Stimulated activated CD4-positive, alpha-beta T cell treated with anti-CD3 and anti-CD28 coated beads, Interleukin-12 subunit alpha, Interleukin-12 subunit beta, amount 100 ng/mL, for 48 hours (primary cell): ENCODE measurements around the gene WFDC12.

ENCODE experiments used
- DNase-seq, 3 donors: peaks; one replicate each; pipeline ENCODE4 v3.0.0-alpha.2; 2020; ENCODE audit warnings: low read depth in 2 of 3, low spot score in 1 of 3

WFDC12 gene

GRCh38 chr20:45115386-45115774 lies 8.9 kb downstream of the WFDC12 start:
- no peak for DNase-seq

GRCh38 chr20:45114465-45115385 lies 9.5 kb downstream of the WFDC12 start, which contains the start of gene WFDC5:
Gene WFDC5 (minus strand): TSS chr20:45115174. CDS start chr20:45115083, 91 bp downstream.
- no peak for DNase-seq

- DNase-seq, result no peak
Observed at GRCh38 chr20:45113865-45114264, 10.4 kb downstream of the WFDC12 start.

GRCh38 chr20:45112754-45113153 lies 11.5 kb downstream of the WFDC12 start:
- no peak for DNase-seq

GRCh38 chr20:45111799-45112471 lies 12.3 kb downstream of the WFDC12 start:
- DNase-seq, result no peak

- DNase-seq, result no peak
Observed at GRCh38 chr20:45111285-45111684, 13.0 kb downstream of the WFDC12 start.

- no peak for DNase-seq
Observed at GRCh38 chr20:45110301-45110700, 14.0 kb downstream of the WFDC12 start.

GRCh38 chr20:45109634-45110033 lies 14.6 kb downstream of the WFDC12 start:
- DNase-seq, result no peak

GRCh38 chr20:45105317-45105716 lies 18.9 kb downstream of the WFDC12 start:
- DNase-seq, result no peak

- no peak for DNase-seq
Observed at GRCh38 chr20:45104786-45105185, 19.5 kb downstream of the WFDC12 start.

- no peak for DNase-seq
Observed at GRCh38 chr20:45103072-45103471, 21.2 kb downstream of the WFDC12 start.

GRCh38 chr20:45101333-45101850 lies 22.9 kb downstream of the WFDC12 start:
- DNase-seq, result no peak

- DNase-seq, result no peak
Observed at GRCh38 chr20:45100563-45101245, 23.6 kb downstream of the WFDC12 start, which contains the start of gene KCNS1. Gene KCNS1 (minus strand): TSS chr20:45101127. CDS start chr20:45099236, 1,891 bp downstream.

- peak in 1 of 3 donors; percentile 16 for DNase-seq
Observed at GRCh38 chr20:45098103-45098773, 26.0 kb downstream of the WFDC12 start.

GRCh38 chr20:45097485-45098102 lies 26.7 kb downstream of the WFDC12 start:
- DNase-seq, result peak in 2 of 3 donors; percentile 35 to 38

GRCh38 chr20:45096781-45097180 lies 27.5 kb downstream of the WFDC12 start:
- DNase-seq, result no peak

- DNase-seq, result peak; percentile 33 to 70 (median 46)
Observed at GRCh38 chr20:45095805-45096238, 28.4 kb downstream of the WFDC12 start.

- no peak for DNase-seq
Observed at GRCh38 chr20:45094864-45095574, 29.2 kb downstream of the WFDC12 start.

- no peak for DNase-seq
Observed at GRCh38 chr20:45094201-45094600, 30.1 kb downstream of the WFDC12 start.

- no peak for DNase-seq
Observed at GRCh38 chr20:45092898-45093297, 31.4 kb downstream of the WFDC12 start.
